GM12892 (cell line): ENCODE data around the gene NAA40.

ENCODE experiments used
- POLR2A ChIP-seq: IDR thresholded peaks from 2 replicates; pipeline ENCODE4 v1.6.1; 2011; ENCODE audit warnings: low read depth, low read length, control low read depth
- POLR2AphosphoS5 ChIP-seq: IDR thresholded peaks from 2 replicates; pipeline ENCODE4 v1.6.1; 2011; ENCODE audit warnings: low read depth, low read length, control low read depth

- TF ChIP-seq POLR2AphosphoS5: no peak
- TF ChIP-seq POLR2A: no peak
Measured at GRCh38 chr11:64000740-64001483, 62.1 kb downstream of the NAA40 start.
